Parathyroid adenoma (tissue), 2 donors: ENCODE data around the gene PAQR5.
A peak's percentile ranks its signal among the peaks of the same experiment; 100 is the strongest.

ENCODE experiments used
- H2AFZ ChIP-seq: fragments of 300-600 bp; sonication (generic); one replicate; pipeline ENCODE4 v1.7.0; 2017; ENCODE audit warnings: antibody characterized with exemption, mild to moderate bottlenecking
- H3K27ac ChIP-seq: fragments of 300-600 bp; sonication (generic); one replicate; pipeline ENCODE4 v1.7.0; 2017
- H3K27me3 ChIP-seq: fragments of 300-600 bp; sonication (generic); one replicate; pipeline ENCODE4 v1.7.0; 2017; ENCODE audit warnings: low read length; ENCODE audit not compliant: control insufficient read depth, insufficient read depth
- H3K36me3 ChIP-seq: fragments of 300-600 bp; sonication (generic); one replicate; pipeline ENCODE4 v1.7.0; 2017; ENCODE audit warnings: low read length; ENCODE audit not compliant: control insufficient read depth, insufficient read depth
- H3K4me1 ChIP-seq: fragments of 300-600 bp; sonication (generic); one replicate; pipeline ENCODE4 v1.7.0; 2017; ENCODE audit warnings: control low read depth
- H3K4me2 ChIP-seq: fragments of 300-600 bp; sonication (generic); one replicate; pipeline ENCODE4 v1.7.0; 2017; ENCODE audit warnings: low read length
- H3K4me3 ChIP-seq: fragments of 300-600 bp; sonication (generic); one replicate; pipeline ENCODE4 v1.7.0; 2017; ENCODE audit warnings: low read depth, low read length
- H3K79me2 ChIP-seq: fragments of 300-600 bp; sonication (generic); one replicate; pipeline ENCODE4 v1.7.0; 2017; ENCODE audit warnings: control low read depth
- H3K9ac ChIP-seq: fragments of 300-600 bp; sonication (generic); one replicate; pipeline ENCODE4 v1.7.0; 2017; ENCODE audit warnings: mild to moderate bottlenecking
- H3K9me3 ChIP-seq: fragments of 300-600 bp; sonication (generic); one replicate; pipeline ENCODE4 v1.7.0; 2017; ENCODE audit warnings: low read length; ENCODE audit not compliant: control insufficient read depth
- CTCF ChIP-seq: fragments of 300-600 bp; sonication (generic); IDR thresholded peaks from one replicate; pipeline ENCODE4 v1.7.0; 2017; ENCODE audit warnings: antibody characterized with exemption, mild to moderate bottlenecking
- donor health status: primary hyperparathyroidism.

Gene PAQR5

GRCh38 chr15:69386284-69386683 lies 87.6 kb downstream of the PAQR5 start:
- no peaks in the 10 kb centered on the region for H3K9me3 ChIP-seq
- peaks cover 14% of the 10 kb centered on the region for H3K4me1 ChIP-seq
- H3K4me3 ChIP-seq = no peak overlapping the region
- no peaks in the 10 kb centered on the region for H3K27me3 ChIP-seq
- TF ChIP-seq CTCF = no peak
- H3K79me2 ChIP-seq = no peaks in the 10 kb centered on the region
- H3K4me2 ChIP-seq = no peak overlapping the region
- H3K9ac ChIP-seq = no peak overlapping the region
- H2AFZ ChIP-seq = no peak overlapping the region
- H3K36me3 ChIP-seq = no peaks in the 10 kb centered on the region
- no peak overlapping the region for H3K27ac ChIP-seq

GRCh38 chr15:69388260-69388705 lies 89.6 kb downstream of the PAQR5 start:
- H3K4me3 ChIP-seq = no peak overlapping the region
- no peak overlapping the region for H3K4me2 ChIP-seq
- no peaks in the 10 kb centered on the region for H3K9me3 ChIP-seq
- H3K36me3 ChIP-seq = no peaks in the 10 kb centered on the region
- H3K27me3 ChIP-seq = no peaks in the 10 kb centered on the region
- no peak for TF ChIP-seq CTCF
- H3K79me2 ChIP-seq = no peaks in the 10 kb centered on the region
- H2AFZ ChIP-seq = no peak overlapping the region
- H3K27ac ChIP-seq = no peak overlapping the region
- no peak overlapping the region for H3K9ac ChIP-seq
- H3K4me1 ChIP-seq = peaks cover 23% of the 10 kb centered on the region

- no peak for TF ChIP-seq CTCF
- no peaks in the 10 kb centered on the region for H3K27me3 ChIP-seq
Measured at GRCh38 chr15:69389426-69389825, 90.7 kb downstream of the PAQR5 start.

GRCh38 chr15:69390575-69390974 lies 91.9 kb downstream of the PAQR5 start:
- peak overlapping the region; percentile 52 for H3K4me2 ChIP-seq
- TF ChIP-seq CTCF = no peak
- no peaks in the 10 kb centered on the region for H3K36me3 ChIP-seq
- H2AFZ ChIP-seq = no peak overlapping the region
- H3K27ac ChIP-seq = peak overlapping the region; percentile 67
- H3K4me1 ChIP-seq = peaks cover 33% of the 10 kb centered on the region
- H3K9me3 ChIP-seq = no peaks in the 10 kb centered on the region
- H3K79me2 ChIP-seq = no peaks in the 10 kb centered on the region
- no peak overlapping the region for H3K9ac ChIP-seq
- H3K4me3 ChIP-seq = no peak overlapping the region
- H3K27me3 ChIP-seq = no peaks in the 10 kb centered on the region

More at GRCh38 chr15:69389426-69389825, 90.7 kb downstream of the PAQR5 start:
- Histone ChIP-seq H3K4me3 (no peak overlapping the region), H3K27ac (no peak overlapping the region), H3K79me2 (no peaks in the 10 kb centered on the region), H3K36me3 (no peaks in the 10 kb centered on the region), H2AFZ (no peak overlapping the region), H3K4me1 (peaks cover 29% of the 10 kb centered on the region), H3K4me2 (no peak overlapping the region), H3K9me3 (no peaks in the 10 kb centered on the region), H3K9ac (no peak overlapping the region)

DNA sequence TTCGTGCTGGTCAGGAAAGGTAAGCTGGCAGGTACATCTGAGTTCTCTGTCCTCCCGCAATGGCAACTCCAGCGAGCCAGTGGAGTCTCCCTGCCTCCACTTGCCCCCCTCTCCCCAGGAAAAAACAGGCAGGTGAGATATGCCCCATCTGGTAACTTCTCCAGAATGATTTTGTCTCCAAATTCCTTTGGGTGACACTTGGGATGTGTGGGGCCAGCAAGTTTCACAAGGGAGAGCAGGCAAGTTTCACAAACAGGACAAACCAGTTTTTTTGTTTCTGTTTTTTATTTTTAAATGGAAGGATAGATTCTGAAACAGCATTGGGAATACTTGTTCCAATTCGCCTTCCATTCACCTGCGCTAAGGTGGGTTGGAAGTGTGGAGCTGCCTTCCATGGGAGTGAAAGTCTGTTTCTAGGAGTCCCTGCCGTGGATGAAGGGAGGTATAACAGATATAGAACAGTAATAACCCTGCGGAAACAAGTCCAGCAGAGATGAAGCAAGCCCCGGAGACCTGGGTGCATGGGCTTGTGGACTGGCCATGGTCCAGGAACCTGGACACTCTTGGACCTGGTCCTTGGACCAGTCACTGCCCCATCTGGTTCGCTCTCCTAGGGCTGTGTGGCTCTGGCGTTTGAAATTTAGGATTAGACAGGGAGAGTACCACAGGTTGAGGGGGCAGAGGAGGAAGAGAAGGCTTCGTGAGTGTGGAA lies 92.5 kb downstream of the PAQR5 start:
- no peaks in the 10 kb centered on the region for H3K36me3 ChIP-seq
- peak overlapping the region; percentile 67 for H3K27ac ChIP-seq
- H3K27me3 ChIP-seq = no peaks in the 10 kb centered on the region
- no peaks in the 10 kb centered on the region for H3K79me2 ChIP-seq
- H3K9ac ChIP-seq = no peak overlapping the region
- TF ChIP-seq CTCF = no peak
- H3K4me2 ChIP-seq = peak overlapping the region; percentile 52
- H3K4me3 ChIP-seq = no peak overlapping the region
- H3K9me3 ChIP-seq = no peaks in the 10 kb centered on the region
- peaks cover 33% of the 10 kb centered on the region for H3K4me1 ChIP-seq
- no peak overlapping the region for H2AFZ ChIP-seq
